PC-9 (cell line): Measurements from ENCODE around the gene GPC5. TPM values are rescaled to one million over a fixed set of nuclear protein-coding genes. Genes with fewer than 3 reads are reported as not detected.

Experiments used
- BruUV-seq: library from RNA; stranded (reverse); fragments of 400-500 nt; replicated peaks from 2 replicates; lab custom pipeline; 2021; lab: Mats Ljungman, UMichigan
- CTCF ChIA-PET: fragments of 300-600 bp; sonication (Branson Sonifier 250); formaldehyde crosslinking; loops from one replicate; lab custom pipeline; 2022; ENCODE audit warnings: antibody characterized with exemption; lab: Charles Lee
- POLR2A ChIA-PET: fragments of 300-600 bp; sonication (Branson Sonifier 250); formaldehyde crosslinking; loops from one replicate; lab custom pipeline; 2022; ENCODE audit warnings: antibody characterized with exemption; ENCODE audit not compliant: unreplicated experiment; lab: Charles Lee
- DNase-seq, 2 experiments: peaks; one replicate each; pipeline versions ENCODE4 v3.0.0 to v3.0.0-alpha.2; 2015 to 2022; ENCODE audit warnings: mixed read lengths in 1 of 2
- H2AFZ ChIP-seq: fragments of 200-600 bp; sonication (generic); 2 replicates; pipeline ENCODE4 v1.8.1; 2017; ENCODE audit warnings: antibody characterized with exemption
- H3F3A ChIP-seq: fragments of 200-600 bp; sonication (generic); 2 replicates; pipeline ENCODE4 v1.8.1; 2017; ENCODE audit warnings: antibody characterized with exemption, mild to moderate bottlenecking, low read depth; ENCODE audit not compliant: insufficient read depth
- H3K27ac ChIP-seq: fragments of 200-600 bp; sonication (generic); 2 replicates; pipeline ENCODE4 v1.6.1; 2016; ENCODE audit warnings: mixed run types
- H3K27me3 ChIP-seq: fragments of 200-600 bp; sonication (generic); 2 replicates; pipeline ENCODE4 v1.6.1; 2016; ENCODE audit warnings: low read depth, mixed run types; ENCODE audit not compliant: insufficient read depth
- H3K36me3 ChIP-seq: fragments of 200-600 bp; sonication (generic); 2 replicates; pipeline ENCODE4 v1.6.1; 2016; ENCODE audit warnings: low read depth, mixed run types
- H3K4me1 ChIP-seq: fragments of 200-600 bp; sonication (generic); replicated peaks from 2 replicates; pipeline ENCODE4 v1.6.1; 2016; ENCODE audit warnings: mixed run types; ENCODE audit not compliant: insufficient read depth
- H3K4me2 ChIP-seq: fragments of 200-600 bp; sonication (generic); 2 replicates; pipeline ENCODE4 v1.6.1; 2017; ENCODE audit warnings: mixed run types
- H3K4me3 ChIP-seq: fragments of 200-600 bp; sonication (generic); 2 replicates; pipeline ENCODE4 v1.6.1; 2016; ENCODE audit warnings: mixed run types
- H3K79me2 ChIP-seq: fragments of 200-600 bp; sonication (generic); 2 replicates; pipeline ENCODE4 v1.6.1; 2017; ENCODE audit warnings: low read depth, mixed run types
- H3K9me2 ChIP-seq: fragments of 200-600 bp; sonication (generic); 2 replicates; pipeline ENCODE4 v1.8.1; 2017; ENCODE audit warnings: mild to moderate bottlenecking; ENCODE audit not compliant: insufficient read depth
- H3K9me3 ChIP-seq: fragments of 200-600 bp; sonication (generic); 2 replicates; pipeline ENCODE4 v1.8.1; 2016; ENCODE audit warnings: low read depth; ENCODE audit not compliant: insufficient read depth
- H4K20me1 ChIP-seq: fragments of 200-600 bp; sonication (generic); 2 replicates; pipeline ENCODE4 v1.8.1; 2017; ENCODE audit not compliant: insufficient read depth
- EZH2 ChIP-seq: fragments of 200-600 bp; sonication (generic); IDR thresholded peaks from 2 replicates; pipeline ENCODE4 v1.8.0; 2017; ENCODE audit warnings: antibody characterized with exemption, low read depth
- intact Hi-C: fragments of 100-400 bp; cut with micrococcal nuclease; formaldehyde crosslinking; loops from one replicate; pipeline ENCODE4 v1.10.0; 2022; ENCODE audit not compliant: unreplicated experiment
- total RNA-seq: library from RNA; stranded (reverse); gene quantifications from 2 replicates; pipeline ENCODE4 v1.2.3, GENCODE V29; 2021
- TF ChIP-seq, protein P1 (sequence below): fragments of 200-600 bp; sonication (generic); conservative IDR thresholded peaks from 2 replicates; pipeline ENCODE4 v1.6.1; 2017; ENCODE audit warnings: mixed run types, antibody characterized with exemption, mild to moderate bottlenecking, moderate library complexity

GPC5 gene
- total RNA-seq, 1 experiment from 2014 or later: not detected

DNA sequence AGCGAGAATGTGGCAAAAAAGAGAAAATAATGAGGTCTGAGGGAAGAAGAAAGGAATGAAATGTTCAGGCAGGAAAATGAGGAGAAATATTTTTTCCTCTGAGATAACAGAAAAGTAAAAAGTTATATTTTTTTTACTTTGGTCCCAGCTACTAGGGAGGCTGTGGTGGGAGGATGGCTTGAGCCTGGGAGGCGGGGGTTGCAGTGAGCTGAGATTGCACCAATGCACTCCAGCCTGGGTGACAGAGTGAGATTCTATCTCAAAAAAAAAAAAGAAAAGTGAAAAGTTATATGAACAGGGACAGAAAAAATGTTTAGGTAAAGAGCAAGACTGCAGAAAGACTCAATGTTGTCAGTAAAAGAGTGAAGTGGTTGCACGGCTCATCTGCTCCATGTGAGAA is 1224.5 kb downstream of the GPC5 start:
- Histone ChIP-seq H3K4me2 (no peak overlapping the region), H3K27ac (no peak overlapping the region), H2AFZ (no peak overlapping the region), H3K9me2 (no peaks in the 10 kb centered on the region), H3K9me3 (no peaks in the 10 kb centered on the region), H4K20me1 (no peaks in the 10 kb centered on the region), H3F3A (no peaks in the 10 kb centered on the region), H3K36me3 (no peaks in the 10 kb centered on the region), H3K27me3 (no peaks in the 10 kb centered on the region), H3K4me1 (no peaks in the 10 kb centered on the region), H3K79me2 (no peaks in the 10 kb centered on the region), H3K4me3 (no peak overlapping the region)
- TF ChIP-seq, protein P1, sequence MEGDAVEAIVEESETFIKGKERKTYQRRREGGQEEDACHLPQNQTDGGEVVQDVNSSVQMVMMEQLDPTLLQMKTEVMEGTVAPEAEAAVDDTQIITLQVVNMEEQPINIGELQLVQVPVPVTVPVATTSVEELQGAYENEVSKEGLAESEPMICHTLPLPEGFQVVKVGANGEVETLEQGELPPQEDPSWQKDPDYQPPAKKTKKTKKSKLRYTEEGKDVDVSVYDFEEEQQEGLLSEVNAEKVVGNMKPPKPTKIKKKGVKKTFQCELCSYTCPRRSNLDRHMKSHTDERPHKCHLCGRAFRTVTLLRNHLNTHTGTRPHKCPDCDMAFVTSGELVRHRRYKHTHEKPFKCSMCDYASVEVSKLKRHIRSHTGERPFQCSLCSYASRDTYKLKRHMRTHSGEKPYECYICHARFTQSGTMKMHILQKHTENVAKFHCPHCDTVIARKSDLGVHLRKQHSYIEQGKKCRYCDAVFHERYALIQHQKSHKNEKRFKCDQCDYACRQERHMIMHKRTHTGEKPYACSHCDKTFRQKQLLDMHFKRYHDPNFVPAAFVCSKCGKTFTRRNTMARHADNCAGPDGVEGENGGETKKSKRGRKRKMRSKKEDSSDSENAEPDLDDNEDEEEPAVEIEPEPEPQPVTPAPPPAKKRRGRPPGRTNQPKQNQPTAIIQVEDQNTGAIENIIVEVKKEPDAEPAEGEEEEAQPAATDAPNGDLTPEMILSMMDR: no peak
- TF ChIP-seq EZH2: no peak
- BruUV-seq: no TSS peak
- no peak for DNase-seq
- intact Hi-C loops: no loop called here
- ChIA-PET CTCF (no interaction called here), POLR2A (no interaction called here)

DNA sequence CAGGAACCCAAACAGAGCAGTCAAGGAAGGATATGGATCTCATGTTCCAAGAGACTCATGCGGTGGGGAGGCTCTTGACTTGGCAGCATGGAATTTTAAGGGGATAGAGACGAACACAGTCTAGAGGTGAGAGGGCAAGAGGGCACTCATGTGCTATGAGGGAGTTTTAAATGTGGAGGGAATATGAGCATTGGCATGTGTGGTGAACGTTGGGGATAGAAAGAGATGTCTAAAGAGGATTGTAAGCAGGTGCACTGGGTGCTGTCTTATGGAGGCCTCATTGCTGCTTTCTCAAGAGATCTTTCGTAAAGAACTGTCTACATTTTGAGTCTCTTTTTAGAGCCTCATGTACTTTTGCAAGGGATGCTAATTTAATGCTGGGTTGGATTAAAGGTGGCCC is 1227.9 kb downstream of the GPC5 start:
- no TSS peak for BruUV-seq
- no peak overlapping the region for H3K4me3 ChIP-seq
- no peaks in the 10 kb centered on the region for H3K4me1 ChIP-seq
- H3K9me2 ChIP-seq: no peaks in the 10 kb centered on the region
- ChIA-PET CTCF (no interaction called here), POLR2A (no interaction called here)
- H3K4me2 ChIP-seq: no peak overlapping the region
- no peaks in the 10 kb centered on the region for H3K79me2 ChIP-seq
- H3K27ac ChIP-seq: no peak overlapping the region
- no peaks in the 10 kb centered on the region for H3K36me3 ChIP-seq
- no peak overlapping the region for H2AFZ ChIP-seq
- intact Hi-C loops: no loop called here
- no peaks in the 10 kb centered on the region for H4K20me1 ChIP-seq
- H3K9me3 ChIP-seq: no peaks in the 10 kb centered on the region
- H3F3A ChIP-seq: no peaks in the 10 kb centered on the region
- TF ChIP-seq EZH2: no peak
- TF ChIP-seq, protein P1: no peak
- no peak for DNase-seq
- no peaks in the 10 kb centered on the region for H3K27me3 ChIP-seq

DNA sequence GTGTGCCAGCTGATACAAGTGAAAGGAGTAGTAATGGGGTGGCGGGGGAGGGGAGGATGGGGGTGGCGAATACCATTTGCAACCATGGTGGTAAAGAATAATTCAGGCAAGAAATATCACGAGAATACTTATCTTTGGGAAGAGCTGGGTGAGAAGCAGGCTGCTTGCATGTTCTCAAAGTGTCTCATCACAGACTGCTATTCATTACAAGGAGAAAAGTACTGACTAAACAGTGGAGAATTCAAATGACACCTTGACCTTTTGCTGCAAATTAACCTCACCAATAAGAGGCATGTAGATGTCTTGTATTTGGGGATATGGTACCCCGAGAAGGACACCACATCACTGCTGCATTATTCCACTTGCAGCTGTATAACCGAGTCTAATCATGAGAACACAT is 1242.5 kb downstream of the GPC5 start:
- Histone ChIP-seq H3K36me3 (no peaks in the 10 kb centered on the region), H3K9me3 (no peaks in the 10 kb centered on the region), H2AFZ (no peak overlapping the region), H3K79me2 (no peaks in the 10 kb centered on the region), H3K9me2 (no peaks in the 10 kb centered on the region), H3K27me3 (no peaks in the 10 kb centered on the region), H3K4me3 (no peak overlapping the region), H3K4me1 (no peaks in the 10 kb centered on the region), H3F3A (no peaks in the 10 kb centered on the region), H3K27ac (no peak overlapping the region), H4K20me1 (no peaks in the 10 kb centered on the region), H3K4me2 (no peak overlapping the region)
- intact Hi-C loops: no loop called here
- TF ChIP-seq EZH2: no peak
- TF ChIP-seq, protein P1: no peak
- ChIA-PET CTCF (no interaction called here), POLR2A (no interaction called here)
- no TSS peak for BruUV-seq
- no peak for DNase-seq
